ENCODE data around the gene TPRA1. TPM values are rescaled to one million over a fixed set of nuclear protein-coding genes. Genes with fewer than 3 reads are reported as not detected.

TPRA1 gene
- total and polyA plus RNA-seq, 10 donors: 16.1 to 42.3 (median 29.6) TPM

DNA sequence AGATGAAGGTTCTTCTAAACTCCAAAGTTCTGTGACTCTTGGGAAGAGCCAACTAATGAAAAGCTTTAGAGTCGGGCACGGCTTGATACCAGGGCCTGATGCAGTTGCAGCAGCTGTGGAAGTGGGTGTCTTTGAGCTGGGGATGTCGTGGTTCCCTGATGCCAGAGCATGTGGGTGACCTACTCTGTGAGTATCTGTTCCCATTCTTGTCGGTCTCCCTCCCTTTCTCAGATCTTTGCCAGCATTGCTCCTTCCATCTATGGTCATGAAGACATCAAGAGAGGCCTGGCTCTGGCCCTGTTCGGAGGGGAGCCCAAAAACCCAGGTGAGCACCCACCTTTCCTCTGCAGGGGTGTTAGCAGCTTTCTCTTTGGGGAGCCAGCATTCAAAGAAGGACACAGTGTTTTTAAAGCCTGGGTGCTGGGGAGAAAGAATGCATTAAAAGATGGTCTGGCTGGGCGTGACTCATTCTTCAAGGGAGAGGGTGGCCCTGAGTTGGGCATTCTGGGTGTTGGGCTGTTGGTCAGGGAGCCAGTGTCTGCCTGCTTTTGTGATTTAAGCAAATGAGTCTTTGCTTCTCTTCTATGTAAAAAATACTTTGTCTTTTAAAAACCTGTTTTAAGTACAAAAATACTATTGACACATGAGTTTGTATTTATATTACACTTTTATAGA lies 25.2 kb upstream of the TPRA1 start:
- peaks cover under 1 to 96% (median 59%) of the 10 kb centered on the region in 6 donors for H3K36me3 ChIP-seq
- no peaks in the 10 kb centered on the region for H3K27me3 ChIP-seq (replicated peaks in 1 of 7)
- intact Hi-C loops (cut with DNase I; ENCODE audit: low total_unique reads): no loop called here
- H3K4me3 ChIP-seq: no peak overlapping the region
- DNase-seq: no peak
- TF ChIP-seq, protein P1, sequence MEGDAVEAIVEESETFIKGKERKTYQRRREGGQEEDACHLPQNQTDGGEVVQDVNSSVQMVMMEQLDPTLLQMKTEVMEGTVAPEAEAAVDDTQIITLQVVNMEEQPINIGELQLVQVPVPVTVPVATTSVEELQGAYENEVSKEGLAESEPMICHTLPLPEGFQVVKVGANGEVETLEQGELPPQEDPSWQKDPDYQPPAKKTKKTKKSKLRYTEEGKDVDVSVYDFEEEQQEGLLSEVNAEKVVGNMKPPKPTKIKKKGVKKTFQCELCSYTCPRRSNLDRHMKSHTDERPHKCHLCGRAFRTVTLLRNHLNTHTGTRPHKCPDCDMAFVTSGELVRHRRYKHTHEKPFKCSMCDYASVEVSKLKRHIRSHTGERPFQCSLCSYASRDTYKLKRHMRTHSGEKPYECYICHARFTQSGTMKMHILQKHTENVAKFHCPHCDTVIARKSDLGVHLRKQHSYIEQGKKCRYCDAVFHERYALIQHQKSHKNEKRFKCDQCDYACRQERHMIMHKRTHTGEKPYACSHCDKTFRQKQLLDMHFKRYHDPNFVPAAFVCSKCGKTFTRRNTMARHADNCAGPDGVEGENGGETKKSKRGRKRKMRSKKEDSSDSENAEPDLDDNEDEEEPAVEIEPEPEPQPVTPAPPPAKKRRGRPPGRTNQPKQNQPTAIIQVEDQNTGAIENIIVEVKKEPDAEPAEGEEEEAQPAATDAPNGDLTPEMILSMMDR (IDR thresholded peaks at IDR 0.05 in 8 of 11, conservative IDR thresholded peaks at IDR 0.05 in 3 of 11): no peak
- no peak for TF ChIP-seq POLR2A (IDR thresholded peaks at IDR 0.05)
- peaks cover 0 to 8% (median 0%) of the 10 kb centered on the region in 6 donors for H3K4me1 ChIP-seq
- H3K27ac ChIP-seq: no peak overlapping the region
- WGBS, 5 donors: 86 to 93% (median 91%) methylated on average over 6 of the region's 6 CpGs
- no peaks in the 10 kb centered on the region for H3K9me3 ChIP-seq

DNA sequence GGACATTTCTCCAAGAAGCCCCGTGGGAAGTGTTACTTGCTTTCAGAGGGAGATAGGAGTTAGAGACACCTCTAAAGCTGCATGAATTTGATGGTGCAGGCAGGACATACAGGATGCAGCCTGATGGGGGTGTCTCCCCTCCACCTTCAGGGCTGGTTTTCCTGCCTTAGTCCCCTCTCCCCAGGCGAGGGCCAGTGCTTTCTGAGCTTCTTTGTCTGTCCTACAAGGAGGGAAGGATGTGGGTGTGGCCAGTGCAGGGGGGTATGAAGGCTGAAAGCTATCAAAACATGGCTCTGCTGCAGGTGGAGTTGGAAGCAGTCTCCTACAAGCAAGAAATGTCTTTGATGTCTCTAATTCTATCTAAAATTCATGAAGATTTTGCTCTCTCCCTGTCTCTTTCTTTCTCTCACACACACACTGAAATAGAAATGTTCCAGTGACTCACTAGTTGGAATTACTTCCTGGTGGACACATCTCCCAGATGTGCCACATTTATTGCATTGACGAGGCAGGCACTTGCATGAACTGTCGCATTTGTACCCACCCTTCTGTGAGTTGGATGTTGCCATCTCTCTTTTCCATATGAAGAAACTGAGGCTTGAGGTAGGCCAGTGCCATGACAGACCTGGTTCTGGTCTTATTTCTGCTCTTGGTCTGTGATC lies 24.5 kb upstream of the TPRA1 start:
- intact Hi-C loops (cut with DNase I; ENCODE audit: low total_unique reads): no loop called here
- TF ChIP-seq POLR2A (IDR thresholded peaks at IDR 0.05) (no peak), POLR2AphosphoS5 (IDR thresholded peaks at IDR 0.05) (no peak)
- TF ChIP-seq, protein P1 (IDR thresholded peaks at IDR 0.05 in 8 of 11, conservative IDR thresholded peaks at IDR 0.05 in 3 of 11): no peak
- Histone ChIP-seq H3K27me3 (replicated peaks in 1 of 7) (no peaks in the 10 kb centered on the region), H3K36me3 (peaks cover 0 to 96% (median 58%) of the 10 kb centered on the region in 6 donors), H3K4me3 (no peak overlapping the region), H3K9me3 (no peaks in the 10 kb centered on the region), H3K27ac (no peak overlapping the region), H3K4me1 (peaks cover 0 to 11% (median 0%) of the 10 kb centered on the region in 6 donors)
- DNase-seq: no peak
- WGBS, 5 donors: 75 to 86% (median 78%) methylated on average over 4 of the region's 4 CpGs

DNA sequence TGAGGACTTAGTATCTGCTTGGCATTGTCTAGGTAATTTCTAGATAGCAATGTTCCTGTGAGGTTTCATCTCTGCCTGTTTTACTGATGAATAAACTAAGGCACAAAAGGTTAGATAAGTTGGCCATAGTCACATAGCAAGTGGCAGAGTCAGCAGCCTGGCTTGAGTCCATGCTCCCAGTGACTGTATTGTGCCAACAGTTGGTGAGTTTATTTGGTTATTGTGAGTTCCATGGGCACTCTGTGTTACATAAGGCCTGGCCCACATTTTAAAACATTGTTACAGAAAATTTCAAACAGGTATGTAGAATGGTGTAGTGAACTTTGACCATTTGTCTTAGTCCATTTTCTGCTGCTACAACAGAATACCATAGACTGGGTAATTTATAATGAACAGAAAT lies 22.9 kb upstream of the TPRA1 start:
- Histone ChIP-seq H3K4me3 (no peak overlapping the region), H3K36me3 (peaks cover 0 to 96% (median 45%) of the 10 kb centered on the region in 6 donors), H3K9me3 (no peaks in the 10 kb centered on the region), H3K27ac (no peak overlapping the region), H3K27me3 (replicated peaks in 1 of 7) (no peaks in the 10 kb centered on the region), H3K4me1 (peaks cover 0 to 25% (median 3%) of the 10 kb centered on the region in 6 donors)
- DNase-seq: no peak
- TF ChIP-seq POLR2A (IDR thresholded peaks at IDR 0.05) (no peak), POLR2AphosphoS5 (IDR thresholded peaks at IDR 0.05) (no peak)
- TF ChIP-seq, protein P1 (IDR thresholded peaks at IDR 0.05 in 8 of 11, conservative IDR thresholded peaks at IDR 0.05 in 3 of 11): no peak
- intact Hi-C loops (cut with DNase I; ENCODE audit: low total_unique reads): no loop called here

DNA sequence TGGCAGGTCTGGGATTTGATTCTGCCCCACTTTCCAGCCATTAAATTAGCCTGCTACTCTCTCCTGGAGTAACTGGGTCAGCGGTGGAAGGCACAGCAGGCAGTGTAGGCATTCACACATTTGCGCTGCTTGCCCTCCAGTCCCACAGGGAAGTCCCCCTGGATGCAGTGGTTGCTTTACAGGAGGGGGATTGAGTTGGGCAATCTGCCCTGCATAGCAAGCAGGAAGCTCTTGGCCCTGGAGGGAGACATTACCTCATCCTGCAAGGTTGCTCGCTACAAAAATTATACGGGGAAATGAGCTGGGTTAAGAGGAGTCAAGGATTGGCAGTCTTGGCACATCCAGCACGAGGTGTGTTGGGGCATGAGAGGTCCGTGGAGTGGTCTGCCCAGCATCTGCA lies 22.4 kb upstream of the TPRA1 start:
- intact Hi-C loops (cut with DNase I; ENCODE audit: low total_unique reads): no loop called here
- Histone ChIP-seq H3K4me3 (no peak overlapping the region), H3K27ac (no peak overlapping the region), H3K27me3 (replicated peaks in 1 of 7) (no peaks in the 10 kb centered on the region), H3K36me3 (peaks cover 0 to 96% (median 44%) of the 10 kb centered on the region in 6 donors), H3K4me1 (peaks cover 0 to 30% (median 3%) of the 10 kb centered on the region in 6 donors), H3K9me3 (no peaks in the 10 kb centered on the region)
- TF ChIP-seq POLR2AphosphoS5 (IDR thresholded peaks at IDR 0.05) (no peak), POLR2A (IDR thresholded peaks at IDR 0.05) (no peak)
- TF ChIP-seq, protein P1 (IDR thresholded peaks at IDR 0.05 in 8 of 11, conservative IDR thresholded peaks at IDR 0.05 in 3 of 11): no peak
- WGBS, 5 donors: 50 to 77% (median 61%) methylated on average over 6 of the region's 6 CpGs
- DNase-seq: no peak
